GM23338 (cell line): ENCODE data around the gene ATP9A. TPM values are rescaled to one million over a fixed set of nuclear protein-coding genes. Genes with fewer than 3 reads are reported as not detected.

Experiments used
- ATAC-seq: fragments of 200-7000 bp; cut with Tn5 transposase; 3 replicates; pipeline ENCODE4 v1.9.1; 2020
- DNase-seq: peaks from one replicate; pipeline ENCODE4 v3.0.0-alpha.2; 2015; ENCODE audit warnings: low spot score
- H2AFZ ChIP-seq: fragments of 200-600 bp; sonication (generic); 2 replicates; pipeline ENCODE4 v1.8.0; 2016; ENCODE audit warnings: antibody characterized with exemption, mild to moderate bottlenecking, moderate library complexity
- H3F3A ChIP-seq: fragments of 200-600 bp; sonication (generic); replicated peaks from 2 replicates; pipeline ENCODE4 v1.8.0; 2017; ENCODE audit warnings: antibody characterized with exemption, mixed run types, low read depth
- H3K27ac ChIP-seq: fragments of 200-600 bp; sonication (generic); 2 replicates; pipeline ENCODE4 v1.6.1; 2016; ENCODE audit warnings: low read depth
- H3K27me3 ChIP-seq: fragments of 200-600 bp; sonication (generic); 2 replicates; pipeline ENCODE4 v1.8.0; 2016; ENCODE audit warnings: mild to moderate bottlenecking, mixed run types, moderate library complexity; ENCODE audit not compliant: insufficient read depth
- H3K36me3 ChIP-seq: fragments of 200-600 bp; sonication (generic); 2 replicates; pipeline ENCODE4 v1.8.0; 2016; ENCODE audit warnings: mild to moderate bottlenecking; ENCODE audit not compliant: insufficient read depth
- H3K4me1 ChIP-seq: fragments of 200-600 bp; sonication (generic); 2 replicates; pipeline ENCODE4 v1.8.0; 2016; ENCODE audit warnings: mild to moderate bottlenecking, moderate library complexity; ENCODE audit not compliant: insufficient read depth
- H3K4me2 ChIP-seq: fragments of 200-600 bp; sonication (generic); 2 replicates; pipeline ENCODE4 v1.7.1; 2017; ENCODE audit warnings: mixed run types
- H3K4me3 ChIP-seq: fragments of 200-600 bp; sonication (generic); 2 replicates; pipeline ENCODE4 v1.6.1; 2016; ENCODE audit warnings: mixed run types
- H3K79me2 ChIP-seq: fragments of 200-600 bp; sonication (generic); replicated peaks from 2 replicates; pipeline ENCODE4 v1.8.0; 2017; ENCODE audit warnings: mild to moderate bottlenecking; ENCODE audit not compliant: insufficient read depth
- H3K9me2 ChIP-seq: fragments of 200-600 bp; sonication (generic); 2 replicates; pipeline ENCODE4 v1.8.0; 2017; ENCODE audit not compliant: insufficient read depth
- H4K20me1 ChIP-seq: fragments of 200-600 bp; sonication (generic); replicated peaks from 2 replicates; pipeline ENCODE4 v1.8.0; 2017; ENCODE audit warnings: mild to moderate bottlenecking; ENCODE audit not compliant: insufficient read depth
- H3K27ac Mint-ChIP-seq: 2 replicates; pipeline ENCODE4 v1.8.0; 2020; ENCODE audit warnings: inconsistent platforms, mild to moderate bottlenecking, moderate library complexity, mixed read lengths
- H3K27me3 Mint-ChIP-seq: 3 replicates; pipeline ENCODE4 v1.8.0; 2022; ENCODE audit warnings: low read depth, mild to moderate bottlenecking, moderate library complexity, mixed read lengths, inconsistent platforms; ENCODE audit not compliant: insufficient read depth, poor library complexity
- H3K36me3 Mint-ChIP-seq: 3 replicates; pipeline ENCODE4 v1.8.0; 2021; ENCODE audit warnings: low read depth, mild to moderate bottlenecking, inconsistent platforms, moderate library complexity, mixed read lengths
- H3K4me1 Mint-ChIP-seq: 3 replicates; pipeline ENCODE4 v1.8.0; 2020; ENCODE audit warnings: mild to moderate bottlenecking, inconsistent platforms, mixed read lengths
- H3K4me3 Mint-ChIP-seq: 3 replicates; pipeline ENCODE4 v1.8.0; 2021; ENCODE audit warnings: moderate library complexity, mild to moderate bottlenecking, inconsistent platforms, mixed read lengths
- H3K9me3 Mint-ChIP-seq: 3 replicates; pipeline ENCODE4 v1.8.0; 2020; ENCODE audit warnings: moderate library complexity, mild to moderate bottlenecking, inconsistent platforms, mixed read lengths
- CREB1 ChIP-seq: fragments of 250-450 bp; sonication (Bioruptor Pico); IDR thresholded peaks from 2 replicates; pipeline ENCODE4 v1.5.0; 2020; ENCODE audit warnings: low read depth, mild to moderate bottlenecking, moderate library complexity
- EZH2 ChIP-seq: fragments of 200-600 bp; sonication (generic); IDR thresholded peaks from one replicate; pipeline ENCODE4 v1.8.0; 2017; ENCODE audit warnings: antibody characterized with exemption, mild to moderate bottlenecking, low read depth; ENCODE audit not compliant: unreplicated experiment
- EZH2phosphoT487 ChIP-seq: fragments of 200-600 bp; sonication (generic); IDR thresholded peaks from one replicate; pipeline ENCODE4 v1.8.1; 2018; ENCODE audit warnings: antibody characterized with exemption; ENCODE audit not compliant: unreplicated experiment
- JUNB ChIP-seq: IDR thresholded peaks from one replicate; pipeline ENCODE4 v1.6.1; 2016; ENCODE audit warnings: antibody characterized with exemption; ENCODE audit not compliant: unreplicated experiment
- NANOG ChIP-seq: IDR thresholded peaks from 2 replicates; pipeline ENCODE4 v1.6.1; 2016; ENCODE audit warnings: antibody characterized with exemption, borderline replicate concordance
- POLR2AphosphoS5 ChIP-seq: IDR thresholded peaks from 2 replicates; pipeline ENCODE4 v1.6.1; 2016; ENCODE audit warnings: antibody characterized with exemption, low read depth
- REST ChIP-seq: IDR thresholded peaks from one replicate; pipeline ENCODE4 v1.6.1; 2018; ENCODE audit warnings: antibody characterized with exemption; ENCODE audit not compliant: unreplicated experiment
- STAT1 ChIP-seq: IDR thresholded peaks from one replicate; pipeline ENCODE4 v1.6.1; 2016; ENCODE audit warnings: antibody characterized with exemption; ENCODE audit not compliant: unreplicated experiment
- ZNF114 ChIP-seq: fragments of 250-450 bp; sonication (Bioruptor Pico); IDR thresholded peaks from 2 replicates; pipeline ENCODE4 v1.5.0; 2020; ENCODE audit warnings: mild to moderate bottlenecking, moderate library complexity
- ZNF331 ChIP-seq: fragments of 250-450 bp; sonication (Bioruptor Pico); IDR thresholded peaks from 2 replicates; pipeline ENCODE4 v1.5.0; 2020; ENCODE audit warnings: low read depth, mild to moderate bottlenecking, moderate library complexity
- polyA plus RNA-seq: library from polyadenylated mRNA; unstranded; fragments of >200 nt; fragmentation: Nextera tagmentation; extraction: Ambion mirVana; gene quantifications from 2 replicates; pipeline ENCODE4 v1.2.1, GENCODE V29; 2016
- total RNA-seq: library from RNA; depleted of rRNA; stranded (reverse); fragments of >200 nt; shearing (Covaris generic); gene quantifications from 2 replicates; pipeline ENCODE4 v1.2.3, GENCODE V29; 2014
- TF ChIP-seq, protein P1 (sequence below), 2 experiments: fragments of 200-600 bp in 1 of 2; sonication (generic) in 1 of 2; conservative IDR thresholded peaks; 2 replicates each; pipeline versions ENCODE4 v1.5.1 to v1.6.1; 2016 to 2017; ENCODE audit warnings: antibody characterized with exemption in 2 of 2, low read depth in 2 of 2, mild to moderate bottlenecking in 2 of 2, moderate library complexity in 1 of 2
- TF ChIP-seq, protein P2 (sequence below): fragments of 250-450 bp; sonication (Bioruptor Pico); IDR thresholded peaks from 2 replicates; pipeline ENCODE4 v1.5.0; 2020; ENCODE audit warnings: mild to moderate bottlenecking, moderate library complexity
- TF ChIP-seq, protein P3 (sequence below): IDR thresholded peaks from 2 replicates; pipeline ENCODE4 v1.6.1; 2016; ENCODE audit warnings: antibody characterized with exemption

The ATP9A gene
- total and polyA plus RNA-seq, 2 experiments from 2014 or later = 0.94 to 5.9 TPM

DNA sequence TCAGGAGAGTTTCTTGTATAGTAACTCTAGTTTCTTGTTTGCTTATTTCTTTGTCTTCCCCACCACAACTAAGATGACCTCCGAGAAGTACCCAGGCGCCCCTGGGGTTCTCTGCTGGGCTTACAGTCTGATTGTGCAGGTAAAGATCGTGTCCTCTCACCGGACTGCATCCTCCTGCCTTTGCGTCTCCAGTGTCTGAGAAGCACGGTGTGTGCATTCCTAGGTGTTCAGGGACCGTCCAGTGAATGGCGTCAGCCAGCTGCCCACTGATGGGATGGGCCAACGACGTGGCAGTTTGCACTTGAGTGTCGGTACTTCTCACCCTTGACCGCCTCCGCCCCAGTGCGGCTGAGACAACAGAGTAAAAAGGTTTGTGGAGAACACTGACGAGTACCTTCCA, 169.6 kb downstream of the ATP9A start:
- Histone ChIP-seq H3K4me3 (no peak overlapping the region), H2AFZ (no peak overlapping the region; the same call in 1 of the 2 replicates), H3K9me2 (no peaks in the 10 kb centered on the region), H3K27ac (no peak overlapping the region), H4K20me1 (no peaks in the 10 kb centered on the region), H3K27me3 (no peaks in the 10 kb centered on the region), H3K4me1 (peaks cover 25% of the 10 kb centered on the region), H3K36me3 (no peaks in the 10 kb centered on the region), H3K4me2 (no peak overlapping the region), H3F3A (no peaks in the 10 kb centered on the region), H3K79me2 (no peaks in the 10 kb centered on the region)
- H3K4me1 Mint-ChIP-seq = peaks cover 35% of the 10 kb centered on the region
- no peaks in the 10 kb centered on the region for H3K9me3 Mint-ChIP-seq
- ATAC-seq (no peak), DNase-seq (no peak)
- no peak overlapping the region for H3K27ac Mint-ChIP-seq
- no peaks in the 10 kb centered on the region for H3K36me3 Mint-ChIP-seq
- no peak overlapping the region for H3K4me3 Mint-ChIP-seq
- peaks cover 4% of the 10 kb centered on the region for H3K27me3 Mint-ChIP-seq
- TF ChIP-seq ZNF114 (CRISPR knock-in tag) (no peak), EZH2phosphoT487 (no peak), JUNB (no peak), ZNF331 (CRISPR knock-in tag) (no peak), EZH2 (no peak), POLR2AphosphoS5 (no peak), CREB1 (CRISPR knock-in tag) (no peak), NANOG (no peak), REST (no peak), STAT1 (no peak)
- TF ChIP-seq, protein P1, sequence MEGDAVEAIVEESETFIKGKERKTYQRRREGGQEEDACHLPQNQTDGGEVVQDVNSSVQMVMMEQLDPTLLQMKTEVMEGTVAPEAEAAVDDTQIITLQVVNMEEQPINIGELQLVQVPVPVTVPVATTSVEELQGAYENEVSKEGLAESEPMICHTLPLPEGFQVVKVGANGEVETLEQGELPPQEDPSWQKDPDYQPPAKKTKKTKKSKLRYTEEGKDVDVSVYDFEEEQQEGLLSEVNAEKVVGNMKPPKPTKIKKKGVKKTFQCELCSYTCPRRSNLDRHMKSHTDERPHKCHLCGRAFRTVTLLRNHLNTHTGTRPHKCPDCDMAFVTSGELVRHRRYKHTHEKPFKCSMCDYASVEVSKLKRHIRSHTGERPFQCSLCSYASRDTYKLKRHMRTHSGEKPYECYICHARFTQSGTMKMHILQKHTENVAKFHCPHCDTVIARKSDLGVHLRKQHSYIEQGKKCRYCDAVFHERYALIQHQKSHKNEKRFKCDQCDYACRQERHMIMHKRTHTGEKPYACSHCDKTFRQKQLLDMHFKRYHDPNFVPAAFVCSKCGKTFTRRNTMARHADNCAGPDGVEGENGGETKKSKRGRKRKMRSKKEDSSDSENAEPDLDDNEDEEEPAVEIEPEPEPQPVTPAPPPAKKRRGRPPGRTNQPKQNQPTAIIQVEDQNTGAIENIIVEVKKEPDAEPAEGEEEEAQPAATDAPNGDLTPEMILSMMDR (conservative IDR thresholded peaks at IDR 0.05; ENCODE audit: low read depth in 2 of 2) = no peak
- TF ChIP-seq, protein P2, sequence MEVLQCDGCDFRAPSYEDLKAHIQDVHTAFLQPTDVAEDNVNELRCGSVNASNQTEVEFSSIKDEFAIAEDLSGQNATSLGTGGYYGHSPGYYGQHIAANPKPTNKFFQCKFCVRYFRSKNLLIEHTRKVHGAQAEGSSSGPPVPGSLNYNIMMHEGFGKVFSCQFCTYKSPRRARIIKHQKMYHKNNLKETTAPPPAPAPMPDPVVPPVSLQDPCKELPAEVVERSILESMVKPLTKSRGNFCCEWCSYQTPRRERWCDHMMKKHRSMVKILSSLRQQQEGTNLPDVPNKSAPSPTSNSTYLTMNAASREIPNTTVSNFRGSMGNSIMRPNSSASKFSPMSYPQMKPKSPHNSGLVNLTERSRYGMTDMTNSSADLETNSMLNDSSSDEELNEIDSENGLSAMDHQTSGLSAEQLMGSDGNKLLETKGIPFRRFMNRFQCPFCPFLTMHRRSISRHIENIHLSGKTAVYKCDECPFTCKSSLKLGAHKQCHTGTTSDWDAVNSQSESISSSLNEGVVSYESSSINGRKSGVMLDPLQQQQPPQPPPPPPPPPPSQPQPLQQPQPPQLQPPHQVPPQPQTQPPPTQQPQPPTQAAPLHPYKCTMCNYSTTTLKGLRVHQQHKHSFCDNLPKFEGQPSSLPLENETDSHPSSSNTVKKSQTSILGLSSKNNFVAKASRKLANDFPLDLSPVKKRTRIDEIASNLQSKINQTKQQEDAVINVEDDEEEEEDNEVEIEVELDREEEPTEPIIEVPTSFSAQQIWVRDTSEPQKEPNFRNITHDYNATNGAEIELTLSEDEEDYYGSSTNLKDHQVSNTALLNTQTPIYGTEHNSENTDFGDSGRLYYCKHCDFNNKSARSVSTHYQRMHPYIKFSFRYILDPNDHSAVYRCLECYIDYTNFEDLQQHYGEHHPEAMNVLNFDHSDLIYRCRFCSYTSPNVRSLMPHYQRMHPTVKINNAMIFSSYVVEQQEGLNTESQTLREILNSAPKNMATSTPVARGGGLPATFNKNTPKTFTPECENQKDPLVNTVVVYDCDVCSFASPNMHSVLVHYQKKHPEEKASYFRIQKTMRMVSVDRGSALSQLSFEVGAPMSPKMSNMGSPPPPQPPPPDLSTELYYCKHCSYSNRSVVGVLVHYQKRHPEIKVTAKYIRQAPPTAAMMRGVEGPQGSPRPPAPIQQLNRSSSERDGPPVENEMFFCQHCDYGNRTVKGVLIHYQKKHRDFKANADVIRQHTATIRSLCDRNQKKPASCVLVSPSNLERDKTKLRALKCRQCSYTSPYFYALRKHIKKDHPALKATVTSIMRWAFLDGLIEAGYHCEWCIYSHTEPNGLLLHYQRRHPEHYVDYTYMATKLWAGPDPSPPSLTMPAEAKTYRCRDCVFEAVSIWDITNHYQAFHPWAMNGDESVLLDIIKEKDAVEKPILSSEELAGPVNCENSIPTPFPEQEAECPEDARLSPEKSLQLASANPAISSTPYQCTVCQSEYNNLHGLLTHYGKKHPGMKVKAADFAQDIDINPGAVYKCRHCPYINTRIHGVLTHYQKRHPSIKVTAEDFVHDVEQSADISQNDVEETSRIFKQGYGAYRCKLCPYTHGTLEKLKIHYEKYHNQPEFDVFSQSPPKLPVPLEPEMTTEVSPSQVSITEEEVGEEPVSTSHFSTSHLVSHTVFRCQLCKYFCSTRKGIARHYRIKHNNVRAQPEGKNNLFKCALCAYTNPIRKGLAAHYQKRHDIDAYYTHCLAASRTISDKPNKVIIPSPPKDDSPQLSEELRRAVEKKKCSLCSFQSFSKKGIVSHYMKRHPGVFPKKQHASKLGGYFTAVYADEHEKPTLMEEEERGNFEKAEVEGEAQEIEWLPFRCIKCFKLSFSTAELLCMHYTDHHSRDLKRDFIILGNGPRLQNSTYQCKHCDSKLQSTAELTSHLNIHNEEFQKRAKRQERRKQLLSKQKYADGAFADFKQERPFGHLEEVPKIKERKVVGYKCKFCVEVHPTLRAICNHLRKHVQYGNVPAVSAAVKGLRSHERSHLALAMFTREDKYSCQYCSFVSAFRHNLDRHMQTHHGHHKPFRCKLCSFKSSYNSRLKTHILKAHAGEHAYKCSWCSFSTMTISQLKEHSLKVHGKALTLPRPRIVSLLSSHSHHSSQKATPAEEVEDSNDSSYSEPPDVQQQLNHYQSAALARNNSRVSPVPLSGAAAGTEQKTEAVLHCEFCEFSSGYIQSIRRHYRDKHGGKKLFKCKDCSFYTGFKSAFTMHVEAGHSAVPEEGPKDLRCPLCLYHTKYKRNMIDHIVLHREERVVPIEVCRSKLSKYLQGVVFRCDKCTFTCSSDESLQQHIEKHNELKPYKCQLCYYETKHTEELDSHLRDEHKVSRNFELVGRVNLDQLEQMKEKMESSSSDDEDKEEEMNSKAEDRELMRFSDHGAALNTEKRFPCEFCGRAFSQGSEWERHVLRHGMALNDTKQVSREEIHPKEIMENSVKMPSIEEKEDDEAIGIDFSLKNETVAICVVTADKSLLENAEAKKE = no peak
- TF ChIP-seq, protein P3, sequence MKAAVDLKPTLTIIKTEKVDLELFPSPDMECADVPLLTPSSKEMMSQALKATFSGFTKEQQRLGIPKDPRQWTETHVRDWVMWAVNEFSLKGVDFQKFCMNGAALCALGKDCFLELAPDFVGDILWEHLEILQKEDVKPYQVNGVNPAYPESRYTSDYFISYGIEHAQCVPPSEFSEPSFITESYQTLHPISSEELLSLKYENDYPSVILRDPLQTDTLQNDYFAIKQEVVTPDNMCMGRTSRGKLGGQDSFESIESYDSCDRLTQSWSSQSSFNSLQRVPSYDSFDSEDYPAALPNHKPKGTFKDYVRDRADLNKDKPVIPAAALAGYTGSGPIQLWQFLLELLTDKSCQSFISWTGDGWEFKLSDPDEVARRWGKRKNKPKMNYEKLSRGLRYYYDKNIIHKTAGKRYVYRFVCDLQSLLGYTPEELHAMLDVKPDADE = no peak
